ENCODE data around the gene LRP4. TPM values are rescaled to one million over a fixed set of nuclear protein-coding genes. Genes with fewer than 3 reads are reported as not detected.

LRP4 gene
- polyA plus RNA-seq, 1 donor from 2014 or later, result not detected

GRCh38 chr11:46948378-46949131, 30.2 kb upstream of the LRP4 start:
- H3K9ac ChIP-seq (ENCODE audit: low read length), result no peak overlapping the region
- no peak overlapping the region for H3K4me3 ChIP-seq (ENCODE audit: low read length)
- no peaks in the 10 kb centered on the region for H3K79me2 ChIP-seq (replicated peaks; ENCODE audit: insufficient read depth, low read length)
- H3K36me3 ChIP-seq (ENCODE audit: insufficient read depth, low read length), result no peaks in the 10 kb centered on the region
- no peaks in the 10 kb centered on the region for H3K9me2 ChIP-seq (ENCODE audit: insufficient read depth, low read length)
- no peaks in the 10 kb centered on the region for H3K27me3 ChIP-seq (ENCODE audit: insufficient read depth, low read depth, low read length)
- TF ChIP-seq CTCF (IDR thresholded peaks at IDR 0.05; ENCODE audit: poor library complexity, severe bottlenecking), result no peak
- no peak for TF ChIP-seq POLR2AphosphoS5 (IDR thresholded peaks at IDR 0.05)
- no peak for TF ChIP-seq MXI1 (conservative IDR thresholded peaks at IDR 0.05; ENCODE audit: poor library complexity, severe bottlenecking)
- TF ChIP-seq EP300 (conservative IDR thresholded peaks at IDR 0.05; ENCODE audit: poor library complexity, severe bottlenecking), result no peak
- no peak for TF ChIP-seq SMC3 (conservative IDR thresholded peaks at IDR 0.05; ENCODE audit: poor library complexity)
- TF ChIP-seq EZH2 (IDR thresholded peaks at IDR 0.05; ENCODE audit: borderline replicate concordance, insufficient read depth, low read length, poor library complexity, severe bottlenecking), result no peak
- TF ChIP-seq RAD21 (conservative IDR thresholded peaks at IDR 0.05), result no peak
- no peak for TF ChIP-seq TAF1 (IDR thresholded peaks at IDR 0.05; ENCODE audit: low read depth)
- TF ChIP-seq REST (IDR thresholded peaks at IDR 0.05; ENCODE audit: borderline replicate concordance), result no peak
- no peak overlapping the region for H3K4me2 ChIP-seq (ENCODE audit: low read length)
- H2AFZ ChIP-seq (ENCODE audit: low read depth, low read length), result no peak overlapping the region
- no peaks in the 10 kb centered on the region for H4K20me1 ChIP-seq (ENCODE audit: insufficient read depth)
- H3F3A ChIP-seq (ENCODE audit: insufficient read depth, low read length, poor library complexity, severe bottlenecking), result no peaks in the 10 kb centered on the region
- no peaks in the 10 kb centered on the region for H3K9me3 ChIP-seq (ENCODE audit: low read length)
- H3K27ac ChIP-seq (ENCODE audit: low read length), result no peak overlapping the region

- H3K9me3 ChIP-seq (ENCODE audit: low read length), result no peaks in the 10 kb centered on the region
- no peaks in the 10 kb centered on the region for H3K27me3 ChIP-seq (ENCODE audit: insufficient read depth, low read depth, low read length)
- no peak overlapping the region for H3K4me2 ChIP-seq (ENCODE audit: low read length)
- no peaks in the 10 kb centered on the region for H3F3A ChIP-seq (ENCODE audit: insufficient read depth, low read length, poor library complexity, severe bottlenecking)
- H3K9ac ChIP-seq (ENCODE audit: low read length), result no peak overlapping the region
- no peak overlapping the region for H3K4me3 ChIP-seq (ENCODE audit: low read length)
- TF ChIP-seq SMC3 (conservative IDR thresholded peaks at IDR 0.05; ENCODE audit: poor library complexity), result no peak
- no peak for TF ChIP-seq RAD21 (conservative IDR thresholded peaks at IDR 0.05)
- TF ChIP-seq CTCF (IDR thresholded peaks at IDR 0.05; ENCODE audit: poor library complexity, severe bottlenecking), result no peak
- no peak for TF ChIP-seq POLR2AphosphoS5 (IDR thresholded peaks at IDR 0.05)
- TF ChIP-seq REST (IDR thresholded peaks at IDR 0.05; ENCODE audit: borderline replicate concordance), result no peak
- no peak for TF ChIP-seq MXI1 (conservative IDR thresholded peaks at IDR 0.05; ENCODE audit: poor library complexity, severe bottlenecking)
- no peaks in the 10 kb centered on the region for H3K36me3 ChIP-seq (ENCODE audit: insufficient read depth, low read length)
- H3K9me2 ChIP-seq (ENCODE audit: insufficient read depth, low read length), result no peaks in the 10 kb centered on the region
- no peak overlapping the region for H2AFZ ChIP-seq (ENCODE audit: low read depth, low read length)
- H3K27ac ChIP-seq (ENCODE audit: low read length), result no peak overlapping the region
- H3K79me2 ChIP-seq (replicated peaks; ENCODE audit: insufficient read depth, low read length), result peaks cover under 1% of the 10 kb centered on the region
- H4K20me1 ChIP-seq (ENCODE audit: insufficient read depth), result no peaks in the 10 kb centered on the region
These were observed 29.2 kb upstream of the LRP4 start for GRCh38 chr11:46947399-46948077.
